Mesenchymal stem cell (in vitro differentiated cells and primary cell): Measurements from ENCODE around the gene CACNA2D2.

Source experiments
- DNase-seq: peaks from one replicate; pipeline ENCODE4 v3.0.0-alpha.2; 2013
- H2AFZ ChIP-seq: one replicate; pipeline ENCODE4 v1.6.1; 2013; ENCODE audit warnings: low read depth, mild to moderate bottlenecking, control low read depth, inconsistent platforms, low read length, moderate library complexity
- H2AK5ac ChIP-seq: 2 replicates; pipeline ENCODE4 v1.6.1; 2013; ENCODE audit warnings: low read length, moderate library complexity, mild to moderate bottlenecking, inconsistent platforms; ENCODE audit not compliant: severe bottlenecking
- H2BK120ac ChIP-seq: one replicate; pipeline ENCODE4 v1.6.1; 2013; ENCODE audit warnings: low read depth, mild to moderate bottlenecking, inconsistent platforms, low read length, moderate library complexity
- H2BK12ac ChIP-seq, 2 experiments: one replicate each; pipeline ENCODE4 v1.6.1; 2013; ENCODE audit warnings: inconsistent platforms in 2 of 2, low read length in 2 of 2, mild to moderate bottlenecking in 2 of 2, moderate library complexity in 2 of 2, control low read depth in 1 of 2
- H2BK15ac ChIP-seq: one replicate; pipeline ENCODE4 v1.6.1; 2013; ENCODE audit warnings: mild to moderate bottlenecking, low read depth, inconsistent platforms; ENCODE audit not compliant: poor library complexity, severe bottlenecking
- H2BK5ac ChIP-seq: 2 replicates; pipeline ENCODE4 v1.6.1; 2013; ENCODE audit warnings: low read depth, mild to moderate bottlenecking, low read length, control low read depth, inconsistent platforms; ENCODE audit not compliant: poor library complexity, severe bottlenecking
- H3K14ac ChIP-seq, 2 experiments: one replicate each; pipeline ENCODE4 v1.6.1; 2013; ENCODE audit warnings: inconsistent platforms in 2 of 2, low read length in 2 of 2, control low read depth in 1 of 2, mild to moderate bottlenecking in 1 of 2, moderate library complexity in 1 of 2
- H3K18ac ChIP-seq, 2 experiments: one replicate each; pipeline ENCODE4 v1.6.1; 2013; ENCODE audit warnings: inconsistent platforms in 2 of 2, low read length in 2 of 2, control low read depth in 1 of 2, low read depth in 1 of 2, mild to moderate bottlenecking in 1 of 2
- H3K23ac ChIP-seq, 2 experiments: one replicate each; pipeline ENCODE4 v1.6.1; 2013; ENCODE audit warnings: inconsistent platforms in 2 of 2, low read length in 2 of 2, mild to moderate bottlenecking in 2 of 2, moderate library complexity in 2 of 2, control low read depth in 1 of 2
- H3K27ac ChIP-seq: 2 replicates; pipeline ENCODE4 v1.5.1; 2013; ENCODE audit warnings: mild to moderate bottlenecking, moderate library complexity, low read length, control low read depth, inconsistent platforms; ENCODE audit not compliant: poor library complexity, severe bottlenecking
- H3K27me3 ChIP-seq, 2 experiments: 2 replicates each; pipeline versions ENCODE4 v1.6.1 to v1.7.0; 2013; ENCODE audit warnings: low read length in 2 of 2, mild to moderate bottlenecking in 2 of 2, moderate library complexity in 2 of 2, control low read depth in 1 of 2, inconsistent platforms in 1 of 2; ENCODE audit not compliant: control insufficient read depth in 1 of 2, insufficient read depth in 1 of 2
- H3K36me3 ChIP-seq, 2 experiments: 2 replicates each; pipeline versions ENCODE4 v1.6.1 to v1.7.0; 2013; ENCODE audit warnings: low read length in 2 of 2, control low read depth in 1 of 2, inconsistent platforms in 1 of 2, low read depth in 1 of 2, mild to moderate bottlenecking in 1 of 2; ENCODE audit not compliant: insufficient read depth in 2 of 2, control insufficient read depth in 1 of 2
- H3K4ac ChIP-seq, 2 experiments: one replicate each; pipeline ENCODE4 v1.6.1; 2013; ENCODE audit warnings: inconsistent platforms in 2 of 2, low read length in 2 of 2, mild to moderate bottlenecking in 2 of 2, moderate library complexity in 2 of 2, control low read depth in 1 of 2, low read depth in 1 of 2
- H3K4me1 ChIP-seq: 2 replicates; pipeline ENCODE4 v1.6.1; 2013; ENCODE audit warnings: low read depth, low read length, control low read depth; ENCODE audit not compliant: control insufficient read depth, insufficient read depth
- H3K4me2 ChIP-seq: 2 replicates; pipeline ENCODE4 v1.6.1; 2013; ENCODE audit warnings: low read length, mild to moderate bottlenecking, inconsistent platforms; ENCODE audit not compliant: poor library complexity, severe bottlenecking
- H3K4me3 ChIP-seq, 2 experiments: 2 replicates each; pipeline versions ENCODE4 v1.5.1 to v1.7.0; 2013; ENCODE audit warnings: low read length in 2 of 2, mild to moderate bottlenecking in 2 of 2, control low read depth in 1 of 2, low read depth in 1 of 2; ENCODE audit not compliant: insufficient read depth in 1 of 2
- H3K79me1 ChIP-seq: replicated peaks from 2 replicates; pipeline ENCODE4 v1.6.1; 2013; ENCODE audit warnings: mild to moderate bottlenecking, control low read depth, low read length, inconsistent platforms; ENCODE audit not compliant: poor library complexity, severe bottlenecking
- H3K9ac ChIP-seq: 2 replicates; pipeline ENCODE4 v1.7.0; 2013; ENCODE audit warnings: mild to moderate bottlenecking, low read length, moderate library complexity
- H3K9me3 ChIP-seq: 2 replicates; pipeline ENCODE4 v1.7.0; 2013; ENCODE audit warnings: mild to moderate bottlenecking, low read length; ENCODE audit not compliant: control insufficient read depth
- H4K8ac ChIP-seq: one replicate; pipeline ENCODE4 v1.6.1; 2013; ENCODE audit warnings: inconsistent platforms, mild to moderate bottlenecking, low read length, moderate library complexity
- H4K91ac ChIP-seq: one replicate; pipeline ENCODE4 v1.6.1; 2013; ENCODE audit warnings: mild to moderate bottlenecking, low read length, inconsistent platforms
- WGBS: methylation state at CpG from one replicate; pipeline ENCODE4 v1.1.7; 2013; ENCODE audit warnings: mixed read lengths; 5-methylcytosine and 5-hydroxymethylcytosine counted together

The CACNA2D2 gene

GRCh38 chr3:50353245-50354004, 150.0 kb downstream of the CACNA2D2 start:
- no peak for DNase-seq
- peaks cover 38% of the 10 kb centered on the region for H3K79me1 ChIP-seq
- H3K4me1 ChIP-seq: peaks cover 61% of the 10 kb centered on the region
- H3K18ac ChIP-seq: no peak overlapping the region
- WGBS: 98% methylated on average over 12 of the region's 12 CpGs
- H2BK120ac ChIP-seq: no peak overlapping the region
- no peak overlapping the region for H3K14ac ChIP-seq
- H3K23ac ChIP-seq: no peak overlapping the region
- no peaks in the 10 kb centered on the region for H3K9me3 ChIP-seq
- H2AK5ac ChIP-seq: no peak overlapping the region
- no peak overlapping the region for H3K4me3 ChIP-seq
- H3K4me2 ChIP-seq: no peak overlapping the region
- no peak overlapping the region for H2BK5ac ChIP-seq
- no peak overlapping the region for H4K8ac ChIP-seq
- no peak overlapping the region for H3K4ac ChIP-seq
- H3K36me3 ChIP-seq: peaks cover 62 to 65% of the 10 kb centered on the region in 2 experiments
- H3K9ac ChIP-seq: peak overlapping the region; percentile 61
- H4K91ac ChIP-seq: no peak overlapping the region
- no peak overlapping the region for H2BK15ac ChIP-seq
- no peak overlapping the region for H2AFZ ChIP-seq
- no peaks in the 10 kb centered on the region for H3K27me3 ChIP-seq
- no peak overlapping the region for H2BK12ac ChIP-seq
- no peak overlapping the region for H3K27ac ChIP-seq

GRCh38 chr3:50352781-50353180, 150.7 kb downstream of the CACNA2D2 start:
- no peak overlapping the region for H2BK120ac ChIP-seq
- no peak overlapping the region for H2AK5ac ChIP-seq
- WGBS: 86% methylated on average over 1 of the region's 2 CpGs
- peaks cover 62 to 66% of the 10 kb centered on the region in 2 experiments for H3K36me3 ChIP-seq
- no peak overlapping the region for H4K8ac ChIP-seq
- peaks cover 43% of the 10 kb centered on the region for H3K79me1 ChIP-seq
- no peaks in the 10 kb centered on the region for H3K9me3 ChIP-seq
- no peak overlapping the region for H2AFZ ChIP-seq
- no peaks in the 10 kb centered on the region for H3K27me3 ChIP-seq
- no peak overlapping the region for H4K91ac ChIP-seq
- H2BK12ac ChIP-seq: no peak overlapping the region
- peak; percentile 47 for DNase-seq
- peaks cover 55% of the 10 kb centered on the region for H3K4me1 ChIP-seq
- no peak overlapping the region for H2BK15ac ChIP-seq
- no peak overlapping the region for H3K14ac ChIP-seq
- H3K27ac ChIP-seq: peak overlapping the region; percentile 24
- no peak overlapping the region for H2BK5ac ChIP-seq
- no peak overlapping the region for H3K18ac ChIP-seq
- no peak overlapping the region for H3K4ac ChIP-seq
- H3K23ac ChIP-seq: no peak overlapping the region
- H3K9ac ChIP-seq: peak overlapping the region; percentile 61
- H3K4me3 ChIP-seq: no peak overlapping the region
- H3K4me2 ChIP-seq: no peak overlapping the region

GRCh38 chr3:50351323-50351697, 152.1 kb downstream of the CACNA2D2 start:
- Histone ChIP-seq H3K18ac (no peak overlapping the region), H3K14ac (no peak overlapping the region), H3K9me3 (no peaks in the 10 kb centered on the region), H3K79me1 (peaks cover 43% of the 10 kb centered on the region), H2BK15ac (no peak overlapping the region), H2BK120ac (no peak overlapping the region), H3K9ac (peak overlapping the region; percentile 90), H2AFZ (no peak overlapping the region), H4K8ac (peak overlapping the region; percentile 15), H3K27ac (no peak overlapping the region), H2BK12ac (no peak overlapping the region), H3K4me3 (peak overlapping the region; percentile 87 to 96), H2AK5ac (peak overlapping the region; percentile 27), H3K4me1 (peaks cover 42% of the 10 kb centered on the region), H3K4me2 (peak overlapping the region; percentile 66), H3K27me3 (no peaks in the 10 kb centered on the region), H4K91ac (peak overlapping the region; percentile 21), H3K23ac (no peak overlapping the region), H3K4ac (no peak overlapping the region), H2BK5ac (no peak overlapping the region), H3K36me3 (peaks cover 56 to 57% of the 10 kb centered on the region in 2 experiments)
- 87% methylated on average over 11 of the region's 11 CpGs for WGBS
- no peak for DNase-seq

DNA sequence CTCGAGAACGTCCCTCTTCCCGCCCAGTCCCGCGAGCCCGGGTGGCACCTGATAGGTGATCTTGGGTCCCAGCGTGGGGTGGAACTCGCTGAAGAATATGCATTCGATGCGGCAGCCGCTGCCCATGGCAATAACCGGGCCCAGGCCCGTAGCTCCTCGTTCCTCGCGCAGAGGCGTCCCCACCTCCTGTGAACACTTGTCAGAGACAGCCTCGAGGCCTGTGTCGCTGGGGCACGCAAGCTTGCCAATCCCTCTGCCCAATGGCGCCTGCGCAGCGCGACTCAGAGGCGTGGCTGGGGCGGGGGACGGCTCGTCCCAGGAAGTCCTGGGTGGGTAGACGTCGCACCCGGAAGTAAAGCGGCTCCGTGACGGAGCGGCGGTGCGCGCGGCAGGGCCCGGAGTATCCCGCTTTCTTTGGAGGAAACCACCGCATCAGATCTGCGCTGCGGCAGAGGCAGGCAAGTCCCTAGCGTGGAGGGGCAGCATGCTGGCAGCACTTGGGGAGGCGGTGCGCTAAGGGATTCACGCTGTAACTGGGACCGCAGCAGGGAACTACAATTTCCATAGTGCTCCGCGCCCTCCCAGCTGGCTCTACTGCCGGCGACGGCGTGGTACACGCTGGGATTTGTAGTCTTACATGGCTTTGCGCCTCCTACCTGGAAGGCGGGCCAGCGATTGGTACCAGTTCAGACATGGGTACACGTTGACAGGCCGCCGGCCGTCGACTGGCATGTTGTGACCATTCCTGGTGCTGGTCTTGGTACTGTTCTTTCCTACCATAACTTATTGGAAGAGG, 152.7 kb downstream of the CACNA2D2 start, which contains the start of the genes CYB561D2 and NPRL2:
Gene CYB561D2, plus strand, starts transcription at position 336 of the 796 bp plus-strand sequence. CDS start 572 bp downstream, outside the sequence.
Gene NPRL2, minus strand, starts transcription at position 249 of the 796 bp plus-strand sequence. Its CDS starts 123 bp downstream, at position 126.
- H3K36me3 ChIP-seq: peaks cover 50 to 51% of the 10 kb centered on the region in 2 experiments

More for the DNA sequence above, 152.7 kb downstream of the CACNA2D2 start, which contains the start of the genes CYB561D2 and NPRL2:
- 1% methylated on average over 64 of the region's 64 CpGs for WGBS
- H3K4me3 ChIP-seq: peak within 1 kb of the TSS; percentile 87 to 96
- peak within 1 kb of the TSS; percentile 85 for H4K91ac ChIP-seq
- H3K4ac ChIP-seq: peak within 1 kb of the TSS; percentile 69 to 90
- H2AFZ ChIP-seq: peak within 1 kb of the TSS; percentile 95
- no peaks in the 10 kb centered on the region for H3K27me3 ChIP-seq
- H3K79me1 ChIP-seq: peaks cover 43% of the 10 kb centered on the region
- H2AK5ac ChIP-seq: peak within 1 kb of the TSS; percentile 27
- H2BK5ac ChIP-seq: peak within 1 kb of the TSS; percentile 84
- peak within 1 kb of the TSS in 1 of 2 experiments; percentile 98 for H3K14ac ChIP-seq
- H3K18ac ChIP-seq: peak within 1 kb of the TSS; percentile 90 to 99
- no peaks in the 10 kb centered on the region for H3K9me3 ChIP-seq
- no peak within 1 kb of the TSS for H2BK15ac ChIP-seq
- H3K27ac ChIP-seq: peak within 1 kb of the TSS; percentile 91
- no peak within 1 kb of the TSS for H3K23ac ChIP-seq
- peak within 1 kb of the TSS in 1 of 2 experiments; percentile 91 for H2BK12ac ChIP-seq
- peak within 1 kb of the TSS; percentile 72 for H3K4me2 ChIP-seq
- H2BK120ac ChIP-seq: no peak within 1 kb of the TSS
- peak within 1 kb of the TSS; percentile 90 for H3K9ac ChIP-seq
- peak within 1 kb of the TSS; percentile 93 for H4K8ac ChIP-seq
- H3K4me1 ChIP-seq: peaks cover 38% of the 10 kb centered on the region
- peak; percentile 96 for DNase-seq
